Naive thymus-derived CD8-positive, alpha-beta T cell (primary cell): Measurements from ENCODE around the gene EPC2. TPM values are rescaled to one million over a fixed set of nuclear protein-coding genes. Genes with fewer than 3 reads are reported as not detected.

Experiments used
- ATAC-seq, 2 donors: fragments of 150-1000 bp; cut with Tn5 transposase in 1 of 2; sonication (Bioruptor Pico), chemical (Tn5 transposase) in 1 of 2; 1 replicate in 1 of 2; 2 replicates in 1 of 2; pipeline ENCODE4 v1.10.0; 2021; ENCODE audit warnings: mild to moderate bottlenecking in 2 of 2, moderate library complexity in 2 of 2
- POLR2A ChIA-PET: fragments of 350-600 bp; sonication (Branson Sonifier 250); formaldehyde crosslinking; loops from one replicate; lab custom pipeline; 2021; ENCODE audit warnings: antibody characterized with exemption; lab: Charles Lee
- DNase-seq, 10 donors: peaks; one replicate each; pipeline versions ENCODE4 v3.0.0 to v3.0.0-alpha.2; 2020 to 2022
- H3K27ac Mint-ChIP-seq, 10 donors: one replicate each; pipeline ENCODE4 v1.8.0; 2020 to 2022; ENCODE audit warnings: mild to moderate bottlenecking in 10 of 10, mixed read lengths in 10 of 10, moderate library complexity in 4 of 10, inconsistent platforms in 1 of 10
- H3K27me3 Mint-ChIP-seq, 5 donors: one replicate each; pipeline ENCODE4 v1.8.0; 2021 to 2022; ENCODE audit warnings: mixed read lengths in 5 of 5
- H3K36me3 Mint-ChIP-seq, 3 donors: one replicate each; pipeline ENCODE4 v1.8.0; 2020 to 2022; ENCODE audit warnings: mixed read lengths in 3 of 3, mild to moderate bottlenecking in 2 of 3, inconsistent platforms in 1 of 3
- H3K4me1 Mint-ChIP-seq, 4 donors: one replicate each; pipeline ENCODE4 v1.8.0; 2021 to 2022; ENCODE audit warnings: mixed read lengths in 4 of 4
- H3K4me3 Mint-ChIP-seq, 10 donors: one replicate each; pipeline ENCODE4 v1.8.0; 2020 to 2022; ENCODE audit warnings: mild to moderate bottlenecking in 10 of 10, mixed read lengths in 10 of 10, moderate library complexity in 6 of 10, inconsistent platforms in 1 of 10
- H3K9me3 Mint-ChIP-seq, 9 donors: one replicate each; pipeline ENCODE4 v1.8.0; 2020 to 2022; ENCODE audit warnings: mixed read lengths in 9 of 9, mild to moderate bottlenecking in 3 of 9, inconsistent platforms in 1 of 9, moderate library complexity in 1 of 9
- polyA plus RNA-seq, 3 donors: library from polyadenylated mRNA; unstranded; fragments of 300-500 nt; fragmentation: Illumina TruSeq; gene quantifications; one replicate each; pipeline ENCODE4 v1.2.3, GENCODE V29; 2021
- total RNA-seq, 8 experiments: library from RNA in 2 of 8; stranded (reverse) in 2 of 8; gene quantifications; one replicate each; pipeline ENCODE4 v1.2.3 and lab custom pipeline; 2021 to 2026

Gene EPC2
- total and polyA plus RNA-seq, 5 experiments from 2014 or later, result 2.5 to 94.7 (median 3.7) TPM

GRCh38 chr2:148615381-148615841, 29.1 kb upstream of the EPC2 start:
- DNase-seq (no peak), ATAC-seq (no peak)
- H3K9me3 Mint-ChIP-seq, result peaks cover 0 to 2% (median 0%) of the 10 kb centered on the region in 9 donors
- POLR2A ChIA-PET, result no interaction called here
- no peaks in the 10 kb centered on the region for H3K36me3 Mint-ChIP-seq
- H3K27ac Mint-ChIP-seq, result no peak overlapping the region
- H3K27me3 Mint-ChIP-seq, result no peaks in the 10 kb centered on the region
- peaks cover 1 to 14% (median 6%) of the 10 kb centered on the region in 4 donors for H3K4me1 Mint-ChIP-seq
- no peak overlapping the region for H3K4me3 Mint-ChIP-seq

GRCh38 chr2:148616662-148617061, 27.9 kb upstream of the EPC2 start:
- Mint-ChIP-seq H3K36me3 (no peaks in the 10 kb centered on the region), H3K27ac (no peak overlapping the region), H3K27me3 (no peaks in the 10 kb centered on the region), H3K4me1 (peaks cover 1 to 14% (median 6%) of the 10 kb centered on the region in 4 donors), H3K4me3 (no peak overlapping the region), H3K9me3 (peaks cover 0 to 2% (median 0%) of the 10 kb centered on the region in 9 donors)
- DNase-seq, result no peak
- POLR2A ChIA-PET, result interaction anchor here (0.7 kb wide), 1 partner anchor 8 kb away, joined by 3 read pairs; no protein-coding TSS in a partner anchor
- no peak for ATAC-seq

GRCh38 chr2:148617219-148617618, 27.3 kb upstream of the EPC2 start:
- Mint-ChIP-seq H3K4me3 (no peak overlapping the region), H3K9me3 (peaks cover 0 to 2% (median 0%) of the 10 kb centered on the region in 9 donors), H3K4me1 (peaks cover 2 to 14% (median 6%) of the 10 kb centered on the region in 4 donors), H3K27ac (no peak overlapping the region), H3K27me3 (no peaks in the 10 kb centered on the region), H3K36me3 (no peaks in the 10 kb centered on the region)
- DNase-seq, result no peak
- POLR2A ChIA-PET, result no interaction called here
- no peak for ATAC-seq

- Mint-ChIP-seq H3K27me3 (no peaks in the 10 kb centered on the region), H3K27ac (no peak overlapping the region), H3K4me1 (peaks cover 0 to 6% (median 2%) of the 10 kb centered on the region in 4 donors), H3K9me3 (peaks cover 0 to 2% (median 0%) of the 10 kb centered on the region in 9 donors), H3K4me3 (no peak overlapping the region), H3K36me3 (no peaks in the 10 kb centered on the region)
- no peak for DNase-seq
- POLR2A ChIA-PET, result no interaction called here
- no peak for ATAC-seq
These were observed 24.9 kb upstream of the EPC2 start for GRCh38 chr2:148619560-148620195.

GRCh38 chr2:148622366-148622765, 22.2 kb upstream of the EPC2 start:
- Mint-ChIP-seq H3K9me3 (peaks cover 0 to 2% (median 0%) of the 10 kb centered on the region in 9 donors), H3K36me3 (no peaks in the 10 kb centered on the region), H3K4me1 (peaks cover 0 to 9% (median 2%) of the 10 kb centered on the region in 4 donors), H3K4me3 (no peak overlapping the region), H3K27ac (no peak overlapping the region), H3K27me3 (peaks cover 0 to 5% (median 0%) of the 10 kb centered on the region in 5 donors)
- DNase-seq (no peak), ATAC-seq (no peak)
- POLR2A ChIA-PET, result no interaction called here

- no peak for DNase-seq
- no peak for ATAC-seq
- POLR2A ChIA-PET, result no interaction called here
- Mint-ChIP-seq H3K9me3 (peaks cover 0 to 2% (median 0%) of the 10 kb centered on the region in 9 donors), H3K27me3 (peaks cover 0 to 5% (median 0%) of the 10 kb centered on the region in 5 donors), H3K4me1 (peaks cover 0 to 9% (median 2%) of the 10 kb centered on the region in 4 donors), H3K36me3 (no peaks in the 10 kb centered on the region), H3K4me3 (no peak overlapping the region), H3K27ac (no peak overlapping the region)
These were observed 21.5 kb upstream of the EPC2 start for GRCh38 chr2:148623086-148623485.

- ATAC-seq (no peak), DNase-seq (no peak)
- Mint-ChIP-seq H3K36me3 (no peaks in the 10 kb centered on the region), H3K9me3 (no peaks in the 10 kb centered on the region), H3K4me1 (peaks cover 0 to 7% (median 0%) of the 10 kb centered on the region in 4 donors), H3K27ac (no peak overlapping the region), H3K4me3 (no peak overlapping the region), H3K27me3 (peaks cover 0 to 5% (median 1%) of the 10 kb centered on the region in 5 donors)
- POLR2A ChIA-PET, result no interaction called here
These were observed 17.3 kb upstream of the EPC2 start for GRCh38 chr2:148627224-148627623.

GRCh38 chr2:148634749-148635148, 9.8 kb upstream of the EPC2 start:
- POLR2A ChIA-PET, result no interaction called here
- H3K4me1 Mint-ChIP-seq, result no peaks in the 10 kb centered on the region
- H3K27me3 Mint-ChIP-seq, result peaks cover 0 to 3% (median 0%) of the 10 kb centered on the region in 5 donors
- H3K9me3 Mint-ChIP-seq, result no peaks in the 10 kb centered on the region
- ATAC-seq (no peak), DNase-seq (no peak)
- H3K27ac Mint-ChIP-seq, result no peak overlapping the region
- H3K36me3 Mint-ChIP-seq, result no peaks in the 10 kb centered on the region
- no peak overlapping the region for H3K4me3 Mint-ChIP-seq

GRCh38 chr2:148638543-148638942, 6.0 kb upstream of the EPC2 start:
- no peak overlapping the region for H3K4me3 Mint-ChIP-seq
- POLR2A ChIA-PET, result no interaction called here

GRCh38 chr2:148640767-148641166, 3.8 kb upstream of the EPC2 start:
- Mint-ChIP-seq H3K4me1 (peaks cover 8 to 14% (median 13%) of the 10 kb centered on the region in 4 donors), H3K9me3 (no peaks in the 10 kb centered on the region), H3K4me3 (no peak overlapping the region), H3K27me3 (peaks cover 0 to 5% (median 0%) of the 10 kb centered on the region in 5 donors), H3K27ac (no peak overlapping the region), H3K36me3 (peaks cover 0 to under 1% (median 0%) of the 10 kb centered on the region in 3 donors)
- ATAC-seq, result no peak
- no peak for DNase-seq
- POLR2A ChIA-PET, result interaction anchor here (0.6 kb wide), 2 partner anchors 17 to 138 kb away, joined by 3 read pairs; no protein-coding TSS in a partner anchor

More at GRCh38 chr2:148638543-148638942, 6.0 kb upstream of the EPC2 start:
- H3K36me3 Mint-ChIP-seq, result no peaks in the 10 kb centered on the region
- no peak overlapping the region for H3K27ac Mint-ChIP-seq
- H3K4me1 Mint-ChIP-seq, result peaks cover 2 to 9% (median 8%) of the 10 kb centered on the region in 4 donors
- ATAC-seq, result no peak
- no peaks in the 10 kb centered on the region for H3K9me3 Mint-ChIP-seq
- DNase-seq, result no peak
- peaks cover 0 to 5% (median 0%) of the 10 kb centered on the region in 5 donors for H3K27me3 Mint-ChIP-seq

GRCh38 chr2:148642112-148642744, 2.3 kb upstream of the EPC2 start:
- peaks cover 0 to 6% (median 3%) of the 10 kb centered on the region in 3 donors for H3K36me3 Mint-ChIP-seq
- H3K27ac Mint-ChIP-seq, result no peak overlapping the region
- POLR2A ChIA-PET, result no interaction called here
- ATAC-seq (no peak), DNase-seq (no peak)
- H3K27me3 Mint-ChIP-seq, result peaks cover 0 to 5% (median 0%) of the 10 kb centered on the region in 5 donors
- no peaks in the 10 kb centered on the region for H3K9me3 Mint-ChIP-seq
- H3K4me3 Mint-ChIP-seq, result peak overlapping the region in 2 of 10 donors; percentile 45 to 65
- peaks cover 10 to 24% (median 21%) of the 10 kb centered on the region in 4 donors for H3K4me1 Mint-ChIP-seq

GRCh38 chr2:148642891-148643416, 1.6 kb upstream of the EPC2 start:
- peak overlapping the region in 4 of 10 donors; percentile 62 to 99 (median 80) for H3K27ac Mint-ChIP-seq
- peaks cover 10 to 28% (median 23%) of the 10 kb centered on the region in 4 donors for H3K4me1 Mint-ChIP-seq
- DNase-seq (no peak), ATAC-seq (no peak)
- peaks cover 5 to 6% (median 5%) of the 10 kb centered on the region in 3 donors for H3K36me3 Mint-ChIP-seq
- POLR2A ChIA-PET, result interaction anchor here (0.9 to 4.4 kb wide), 3 partner anchors 90 to 622 kb away, joined by 8 to 52 read pairs (median 20); partner anchors contain the start of genes MBD5 and ORC4
- no peaks in the 10 kb centered on the region for H3K9me3 Mint-ChIP-seq
- peak overlapping the region; percentile 33 to 99 (median 94) for H3K4me3 Mint-ChIP-seq
- H3K27me3 Mint-ChIP-seq, result peaks cover 0 to 5% (median 0%) of the 10 kb centered on the region in 5 donors
